Measurements from ENCODE around the gene NEK1. TPM values are rescaled to one million over a fixed set of nuclear protein-coding genes. Genes with fewer than 3 reads are reported as not detected.

Gene NEK1
- total RNA-seq, 1 donor = 6.0 TPM

DNA sequence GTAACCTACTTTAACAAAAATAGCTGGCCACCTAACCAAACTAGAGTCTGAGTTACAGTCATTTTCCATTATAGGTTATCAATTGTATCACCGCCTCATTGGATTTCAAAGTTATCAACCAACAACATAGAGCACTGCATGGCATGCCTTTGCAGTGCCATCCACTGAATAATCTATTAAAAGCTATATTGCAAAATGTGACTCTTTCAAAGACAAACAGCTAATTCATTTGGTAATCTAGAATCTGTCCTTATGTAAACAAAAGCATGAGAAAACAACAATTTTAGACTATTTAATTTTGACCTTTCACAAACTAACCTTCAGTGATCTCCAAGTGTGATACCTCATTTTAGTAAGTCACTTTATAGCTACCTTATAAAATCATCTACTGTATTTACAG lies 197.5 kb downstream of the NEK1 start:
- Histone ChIP-seq H3K4me1 (ENCODE audit: insufficient read depth, low read length) (peaks cover 10% of the 10 kb centered on the region), H3K27me3 (ENCODE audit: insufficient read depth, low read length) (no peaks in the 10 kb centered on the region), H3K9me3 (ENCODE audit: low read depth, low read length) (no peaks in the 10 kb centered on the region), H3K4me3 (ENCODE audit: low read length) (no peak overlapping the region)

DNA sequence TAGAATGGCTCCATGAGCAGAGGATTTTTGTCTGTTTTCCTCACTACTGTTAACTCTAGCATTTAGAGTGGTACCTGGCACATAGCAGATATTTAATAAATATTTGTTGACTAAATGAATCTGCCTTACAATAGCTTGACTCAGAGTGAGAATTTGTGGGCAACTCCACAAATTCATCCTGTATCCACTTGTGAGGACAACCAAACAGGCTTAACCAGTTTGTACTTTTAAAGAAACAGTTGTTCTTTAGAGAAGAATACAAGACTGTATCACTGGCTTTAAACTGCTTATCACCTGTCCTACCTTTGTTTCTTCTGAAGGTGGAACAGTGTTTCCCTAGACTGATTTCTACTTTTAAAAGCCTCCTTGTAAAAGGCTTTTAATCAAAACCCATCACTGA lies 200.3 kb downstream of the NEK1 start:
- no peaks in the 10 kb centered on the region for H3K9me3 ChIP-seq (ENCODE audit: low read depth, low read length)
- H3K4me1 ChIP-seq (ENCODE audit: insufficient read depth, low read length) = peaks cover 10% of the 10 kb centered on the region
- no peak overlapping the region for H3K4me3 ChIP-seq (ENCODE audit: low read length)

DNA sequence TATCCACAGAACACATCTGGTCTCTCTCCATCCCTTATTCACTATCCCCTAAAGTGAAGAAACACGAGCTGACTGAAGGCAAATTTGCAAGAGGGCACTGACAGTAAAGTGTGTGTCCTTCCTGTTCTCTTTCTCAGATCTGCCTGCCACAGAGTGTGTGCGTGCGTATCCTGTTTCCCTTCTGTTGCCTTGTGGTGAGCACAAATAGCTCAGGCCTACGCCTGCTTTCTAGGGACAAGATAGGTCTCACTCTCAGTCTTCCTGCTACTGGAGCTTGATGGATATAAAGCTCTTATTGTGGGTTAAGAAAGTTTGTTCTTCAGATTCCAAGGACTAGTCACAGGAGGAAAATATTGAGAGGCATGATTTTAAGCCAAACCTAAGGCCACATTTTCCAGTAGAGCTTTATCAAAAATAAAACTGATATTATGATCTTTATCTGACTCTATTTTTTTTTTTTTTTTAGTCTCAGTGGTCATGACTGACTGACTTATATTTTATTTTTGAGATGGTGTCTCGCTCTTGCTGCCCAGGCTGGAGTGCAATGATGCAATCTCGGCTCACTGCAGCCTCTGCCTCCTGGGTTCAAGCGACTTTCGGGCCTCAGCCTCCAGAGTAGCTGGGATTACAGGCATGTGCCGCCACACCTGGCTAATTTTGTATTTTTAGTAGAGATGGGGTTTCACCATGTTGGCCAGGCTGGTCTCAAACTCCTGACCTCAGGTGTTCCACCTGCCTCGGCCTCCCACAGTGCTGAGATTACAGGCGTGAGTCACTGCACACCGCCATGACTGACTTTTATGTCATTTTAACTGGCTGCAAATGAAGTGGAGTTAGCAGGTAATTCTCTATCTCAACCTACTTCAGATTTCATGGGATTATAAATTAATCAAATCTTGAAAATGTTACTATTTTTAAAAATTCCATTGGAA lies 201.3 kb downstream of the NEK1 start:
- no peak overlapping the region for H3K4me3 ChIP-seq (ENCODE audit: low read length)
- H3K9me3 ChIP-seq (ENCODE audit: low read depth, low read length) = no peaks in the 10 kb centered on the region
- peaks cover 10% of the 10 kb centered on the region for H3K4me1 ChIP-seq (ENCODE audit: insufficient read depth, low read length)
- no peaks in the 10 kb centered on the region for H3K27me3 ChIP-seq (ENCODE audit: insufficient read depth, low read length)

More for the DNA sequence above, 200.3 kb downstream of the NEK1 start:
- no peaks in the 10 kb centered on the region for H3K27me3 ChIP-seq (ENCODE audit: insufficient read depth, low read length)

DNA sequence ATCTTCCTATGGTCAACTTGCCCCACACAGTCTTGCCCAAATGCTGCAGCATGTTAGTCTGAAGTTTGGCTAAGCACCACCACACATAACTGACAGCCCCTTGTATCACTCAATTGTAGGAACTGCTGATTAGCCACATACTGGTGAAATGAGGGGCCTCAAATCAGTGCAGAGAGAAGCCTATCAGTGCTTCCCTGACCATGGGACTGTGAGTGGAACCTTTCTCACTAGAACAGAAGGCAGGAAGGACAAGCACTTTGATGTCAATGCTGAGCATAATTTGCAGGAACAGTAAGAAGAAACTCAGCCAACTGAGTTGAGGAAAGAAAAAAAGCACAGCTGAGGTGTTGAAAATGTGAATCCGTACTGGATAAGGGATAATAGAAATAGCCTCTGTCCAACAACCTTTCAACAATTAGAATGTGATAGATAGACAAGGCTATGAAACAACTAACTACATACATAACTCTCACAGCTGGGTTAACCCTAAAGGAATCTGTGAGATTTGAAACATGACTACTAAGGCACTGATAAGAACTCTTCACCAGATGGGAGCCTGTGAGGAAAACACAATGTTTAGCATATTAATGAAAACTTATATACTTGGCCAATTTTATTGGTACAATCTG lies 205.1 kb downstream of the NEK1 start:
- peaks cover 10% of the 10 kb centered on the region for H3K4me1 ChIP-seq (ENCODE audit: insufficient read depth, low read length)
- no peak overlapping the region for H3K4me3 ChIP-seq (ENCODE audit: low read length)
- H3K27me3 ChIP-seq (ENCODE audit: insufficient read depth, low read length) = no peaks in the 10 kb centered on the region
- no peaks in the 10 kb centered on the region for H3K9me3 ChIP-seq (ENCODE audit: low read depth, low read length)

DNA sequence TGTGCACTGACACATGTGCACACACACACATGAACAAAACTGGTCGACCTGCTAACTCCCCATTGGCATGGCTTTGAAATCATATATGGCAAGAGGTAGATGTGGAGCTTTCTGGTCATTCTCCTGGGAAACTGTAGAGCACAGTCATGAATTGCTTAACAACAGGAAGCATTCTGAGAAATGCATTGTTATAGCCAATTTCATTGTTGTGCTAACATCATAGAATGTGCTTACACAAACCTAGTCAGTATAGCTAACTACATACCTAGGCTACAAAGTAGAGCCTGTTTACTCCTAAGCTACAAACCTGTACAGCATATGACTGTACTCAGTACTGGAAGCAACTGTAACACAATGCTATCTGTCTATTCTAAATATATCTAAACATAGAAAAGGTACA lies 207.4 kb downstream of the NEK1 start:
- no peaks in the 10 kb centered on the region for H3K9me3 ChIP-seq (ENCODE audit: low read depth, low read length)
- H3K27me3 ChIP-seq (ENCODE audit: insufficient read depth, low read length) = no peaks in the 10 kb centered on the region
- H3K4me3 ChIP-seq (ENCODE audit: low read length) = no peak overlapping the region
- no peaks in the 10 kb centered on the region for H3K4me1 ChIP-seq (ENCODE audit: insufficient read depth, low read length)

DNA sequence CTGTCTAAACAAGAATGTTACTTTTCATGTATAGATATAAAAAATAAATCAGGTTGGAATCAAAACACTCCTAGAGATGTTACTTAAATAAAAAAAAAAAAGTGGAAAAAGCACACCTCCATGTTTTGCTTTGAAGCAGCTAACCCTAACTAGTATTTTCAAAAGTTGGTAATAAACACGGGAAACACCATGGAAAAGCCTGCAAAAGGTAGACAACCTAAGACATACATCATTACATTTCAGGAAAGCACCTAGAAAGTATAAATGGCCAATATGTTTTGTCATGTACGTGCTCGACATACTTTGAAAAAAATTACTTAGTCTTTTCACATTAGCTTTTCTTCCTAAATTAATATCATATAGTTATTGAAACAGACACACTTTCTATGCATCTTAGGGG lies 211.6 kb downstream of the NEK1 start:
- Histone ChIP-seq H3K27me3 (ENCODE audit: insufficient read depth, low read length) (no peaks in the 10 kb centered on the region), H3K9me3 (ENCODE audit: low read depth, low read length) (no peaks in the 10 kb centered on the region), H3K4me1 (ENCODE audit: insufficient read depth, low read length) (no peaks in the 10 kb centered on the region), H3K4me3 (ENCODE audit: low read length) (no peak overlapping the region)

DNA sequence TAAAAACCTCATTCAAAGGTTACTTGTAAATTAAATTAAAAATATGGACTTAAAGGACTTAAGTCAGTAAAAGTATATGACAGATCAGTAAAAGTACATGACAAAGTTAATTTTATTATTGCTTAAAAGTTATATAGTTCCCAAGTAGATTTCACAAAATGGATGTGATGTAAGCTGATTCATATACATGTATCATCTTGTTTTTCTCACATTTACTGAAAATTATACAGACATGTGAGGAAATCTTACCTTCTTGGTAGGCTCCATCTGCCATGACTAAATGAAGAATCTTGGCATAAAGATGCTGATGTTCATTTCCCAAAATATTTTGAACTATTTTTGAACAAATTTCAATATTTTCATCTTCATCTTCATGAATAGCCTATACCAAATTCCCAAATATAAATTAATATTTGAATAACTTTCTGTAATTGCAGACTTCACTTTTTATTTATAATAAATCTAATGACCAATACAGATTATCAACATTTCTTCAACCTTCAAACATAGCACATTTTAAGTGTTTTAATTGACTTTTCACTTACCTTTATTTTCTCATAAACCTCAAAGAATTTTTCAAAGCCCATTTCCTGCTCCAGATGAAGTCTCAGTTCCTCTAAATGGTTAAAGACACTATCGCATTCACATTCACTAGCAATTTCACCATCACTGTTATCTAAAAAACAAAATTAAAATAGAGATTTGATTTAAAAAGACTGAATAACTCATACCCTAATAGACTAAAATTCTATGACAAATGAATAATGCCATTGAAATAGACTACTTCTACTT lies 212.2 kb downstream of the NEK1 start:
- H3K4me1 ChIP-seq (ENCODE audit: insufficient read depth, low read length) = no peaks in the 10 kb centered on the region
- H3K4me3 ChIP-seq (ENCODE audit: low read length) = no peak overlapping the region
- H3K27me3 ChIP-seq (ENCODE audit: insufficient read depth, low read length) = no peaks in the 10 kb centered on the region
- H3K9me3 ChIP-seq (ENCODE audit: low read depth, low read length) = no peaks in the 10 kb centered on the region

DNA sequence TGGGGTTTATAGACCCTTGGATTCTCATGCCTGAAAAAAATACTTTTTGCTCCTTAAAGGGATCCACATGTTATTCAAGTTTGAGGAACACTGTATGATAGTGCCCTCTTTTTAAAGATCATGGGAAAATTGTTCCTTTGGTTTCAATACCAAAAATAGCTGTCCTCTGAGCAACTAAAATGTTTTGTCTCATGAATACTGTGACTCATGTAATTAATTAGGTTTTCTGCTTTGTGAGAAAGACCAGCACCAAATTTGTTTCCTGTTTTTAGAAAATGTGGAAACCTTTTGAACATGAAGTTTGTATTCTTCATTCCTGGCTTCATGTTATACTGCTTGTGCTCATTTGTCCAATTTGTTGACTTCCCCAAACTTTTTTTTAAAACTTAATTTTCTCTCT lies 214.1 kb downstream of the NEK1 start:
- no peaks in the 10 kb centered on the region for H3K27me3 ChIP-seq (ENCODE audit: insufficient read depth, low read length)
- no peak overlapping the region for H3K4me3 ChIP-seq (ENCODE audit: low read length)
- no peaks in the 10 kb centered on the region for H3K4me1 ChIP-seq (ENCODE audit: insufficient read depth, low read length)
- no peaks in the 10 kb centered on the region for H3K9me3 ChIP-seq (ENCODE audit: low read depth, low read length)

DNA sequence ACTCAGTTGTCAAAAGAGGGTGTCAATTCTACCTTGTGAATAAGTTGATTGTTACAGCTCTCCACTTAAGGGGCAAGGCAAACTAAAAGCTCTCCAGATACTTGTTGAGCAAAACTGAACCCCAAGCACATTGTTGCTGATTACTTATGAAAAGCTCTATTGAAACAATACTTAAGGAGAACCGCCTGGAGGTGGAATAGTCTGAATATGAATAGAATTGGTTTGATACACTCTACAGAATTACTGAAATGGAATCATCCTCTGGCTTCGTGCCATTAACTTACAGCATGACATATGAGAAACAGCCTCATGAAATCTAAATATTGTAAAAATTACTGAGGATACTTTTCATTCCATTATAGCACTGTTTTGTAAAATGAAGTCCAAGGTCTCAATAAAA lies 214.6 kb downstream of the NEK1 start:
- Histone ChIP-seq H3K4me1 (ENCODE audit: insufficient read depth, low read length) (no peaks in the 10 kb centered on the region), H3K4me3 (ENCODE audit: low read length) (no peak overlapping the region), H3K9me3 (ENCODE audit: low read depth, low read length) (no peaks in the 10 kb centered on the region), H3K27me3 (ENCODE audit: insufficient read depth, low read length) (no peaks in the 10 kb centered on the region)

DNA sequence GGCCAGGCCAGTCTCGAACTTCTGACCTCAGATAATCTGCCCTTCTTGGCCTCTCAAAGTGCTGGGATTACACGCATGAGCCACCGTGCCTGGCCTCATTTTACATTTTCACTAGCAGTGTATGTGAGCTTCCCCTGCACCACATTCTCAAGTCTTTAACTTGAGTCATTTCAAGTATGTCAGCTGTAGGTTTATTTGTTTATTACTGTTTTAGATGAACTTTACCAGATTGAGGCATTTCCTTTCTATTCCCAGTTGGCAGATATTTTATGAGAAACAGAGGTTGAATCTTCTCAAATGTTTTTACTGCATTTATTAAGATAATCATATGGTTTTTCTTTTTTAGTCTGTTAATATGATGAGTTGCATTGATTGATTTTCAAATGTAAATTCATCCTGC lies 227.0 kb downstream of the NEK1 start:
- Histone ChIP-seq H3K4me3 (ENCODE audit: low read length) (no peak overlapping the region), H3K4me1 (ENCODE audit: insufficient read depth, low read length) (no peaks in the 10 kb centered on the region), H3K27me3 (ENCODE audit: insufficient read depth, low read length) (no peaks in the 10 kb centered on the region), H3K9me3 (ENCODE audit: low read depth, low read length) (no peaks in the 10 kb centered on the region)

DNA sequence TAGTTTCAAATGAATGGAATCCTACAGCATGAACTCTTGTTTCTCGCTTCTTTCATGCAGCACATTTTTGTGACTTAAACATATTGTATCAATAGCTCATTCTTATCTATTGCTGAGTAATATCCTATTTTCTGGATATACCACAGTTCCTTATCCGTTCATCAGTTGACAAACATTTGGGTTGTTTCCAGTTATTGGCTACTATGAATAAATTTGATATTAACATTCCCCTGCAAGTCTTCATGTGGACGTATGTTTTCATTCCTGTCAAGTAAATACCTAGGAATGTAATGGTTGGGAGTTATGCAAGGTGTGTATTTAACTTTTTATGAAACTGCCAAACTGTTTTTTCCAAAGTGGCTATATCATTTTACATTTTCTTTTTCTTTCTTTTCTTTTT lies 227.6 kb downstream of the NEK1 start:
- Histone ChIP-seq H3K4me1 (ENCODE audit: insufficient read depth, low read length) (no peaks in the 10 kb centered on the region), H3K4me3 (ENCODE audit: low read length) (no peak overlapping the region), H3K27me3 (ENCODE audit: insufficient read depth, low read length) (no peaks in the 10 kb centered on the region), H3K9me3 (ENCODE audit: low read depth, low read length) (no peaks in the 10 kb centered on the region)

DNA sequence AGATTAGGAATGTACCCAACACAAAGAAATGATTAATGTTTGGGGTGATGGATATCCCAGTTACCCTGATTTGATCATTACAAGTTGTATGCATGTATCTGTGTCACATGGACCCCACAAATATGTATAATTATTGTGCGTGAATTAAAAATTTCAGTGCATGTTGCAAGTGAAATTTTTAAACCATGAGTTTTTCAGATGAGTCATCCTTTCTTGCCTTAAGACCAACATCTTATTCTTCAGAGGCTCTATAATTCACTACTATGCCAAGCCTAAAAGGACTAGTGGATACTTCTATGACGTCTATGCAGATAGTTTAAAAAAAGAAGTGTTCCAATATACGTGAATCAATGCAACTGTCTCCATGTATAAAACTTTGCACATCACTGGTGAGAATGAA lies 228.7 kb downstream of the NEK1 start:
- H3K9me3 ChIP-seq (ENCODE audit: low read depth, low read length) = no peaks in the 10 kb centered on the region
- H3K4me1 ChIP-seq (ENCODE audit: insufficient read depth, low read length) = no peaks in the 10 kb centered on the region
- H3K4me3 ChIP-seq (ENCODE audit: low read length) = no peak overlapping the region
- no peaks in the 10 kb centered on the region for H3K27me3 ChIP-seq (ENCODE audit: insufficient read depth, low read length)

DNA sequence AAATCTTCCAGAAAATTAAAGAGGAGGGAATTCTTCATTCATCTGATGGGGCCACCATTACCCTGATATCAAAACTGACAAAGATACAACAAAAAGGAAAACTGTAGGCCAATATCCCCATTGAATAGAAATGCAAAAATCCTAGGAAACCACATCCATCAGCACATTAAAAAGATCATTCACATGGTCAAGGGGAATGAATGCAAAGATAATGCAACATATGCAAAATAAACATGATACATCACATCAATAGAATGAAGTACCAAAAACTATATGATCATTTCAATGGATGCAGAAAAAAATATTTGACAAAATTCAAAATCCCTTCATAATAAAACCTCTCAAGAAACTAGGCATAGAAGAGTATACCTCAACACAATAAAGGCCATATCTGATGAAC lies 232.7 kb downstream of the NEK1 start:
- no peaks in the 10 kb centered on the region for H3K27me3 ChIP-seq (ENCODE audit: insufficient read depth, low read length)

DNA sequence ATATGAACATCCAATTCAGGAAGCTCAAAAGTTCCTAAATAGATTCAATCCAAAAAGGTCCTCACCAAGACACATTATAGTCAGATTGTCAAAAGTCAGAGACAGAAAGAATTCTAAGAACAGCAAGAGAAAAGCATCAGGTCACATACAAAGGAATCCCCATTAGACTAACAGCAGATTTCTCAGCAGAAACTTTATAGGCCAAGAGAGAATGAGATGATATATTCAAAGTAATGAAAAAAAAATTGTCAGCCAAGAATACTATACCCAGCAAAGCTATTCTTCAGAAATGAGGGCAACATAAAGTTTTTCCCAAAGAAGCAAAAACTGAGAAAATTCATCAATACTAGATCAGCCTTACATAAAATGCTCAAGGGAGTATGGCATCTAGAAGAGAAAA lies 235.0 kb downstream of the NEK1 start:
- H3K4me3 ChIP-seq (ENCODE audit: low read length) = no peak overlapping the region
- no peaks in the 10 kb centered on the region for H3K27me3 ChIP-seq (ENCODE audit: insufficient read depth, low read length)
- no peaks in the 10 kb centered on the region for H3K4me1 ChIP-seq (ENCODE audit: insufficient read depth, low read length)
- peaks cover 30% of the 10 kb centered on the region for H3K9me3 ChIP-seq (ENCODE audit: low read depth, low read length)

More for the DNA sequence above, 232.7 kb downstream of the NEK1 start:
- Histone ChIP-seq H3K9me3 (ENCODE audit: low read depth, low read length) (peaks cover 30% of the 10 kb centered on the region), H3K4me1 (ENCODE audit: insufficient read depth, low read length) (no peaks in the 10 kb centered on the region), H3K4me3 (ENCODE audit: low read length) (no peak overlapping the region)

DNA sequence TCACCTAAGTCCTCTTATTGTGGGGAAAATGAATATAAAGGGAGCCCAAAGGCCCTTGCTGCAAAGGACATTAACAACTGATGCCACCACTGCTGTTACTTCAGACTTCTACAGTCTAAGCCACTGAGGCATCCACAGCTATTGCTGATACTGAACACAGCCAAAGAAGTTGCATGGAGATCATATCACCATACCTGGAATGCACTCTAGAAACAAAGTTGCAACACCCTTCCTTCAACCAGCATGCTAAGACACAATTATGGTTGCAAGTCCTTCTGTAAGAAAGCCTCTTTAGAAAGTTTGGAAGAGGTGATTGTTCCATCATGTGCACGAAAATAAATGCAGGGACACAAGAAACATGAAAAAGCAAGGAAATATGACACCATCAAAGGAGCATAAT lies 236.0 kb downstream of the NEK1 start:
- Histone ChIP-seq H3K4me1 (ENCODE audit: insufficient read depth, low read length) (no peaks in the 10 kb centered on the region), H3K4me3 (ENCODE audit: low read length) (no peak overlapping the region), H3K27me3 (ENCODE audit: insufficient read depth, low read length) (no peaks in the 10 kb centered on the region), H3K9me3 (ENCODE audit: low read depth, low read length) (peaks cover 30% of the 10 kb centered on the region)
